Peyer's patch (tissue), 4 donors: ENCODE results near the gene COL6A2. TPM values are rescaled to one million over a fixed set of nuclear protein-coding genes. Genes with fewer than 3 reads are reported as not detected.

ENCODE experiments used
- DNase-seq, 3 donors: peaks; one replicate each; pipeline ENCODE4 v3.0.0-alpha.2; 2017 to 2019
- H3K27ac ChIP-seq, 4 donors: fragments of 200-600 bp; sonication (generic); one replicate each; pipeline ENCODE4 v1.5.1; 2016 to 2019
- H3K27me3 ChIP-seq, 2 donors: fragments of 200-600 bp; sonication (generic); one replicate each; pipeline ENCODE4 v1.5.1; 2019
- H3K36me3 ChIP-seq, 3 donors: fragments of 200-600 bp; sonication (generic); one replicate each; pipeline ENCODE4 v1.5.1; 2016 to 2019
- H3K4me1 ChIP-seq, 4 donors: fragments of 200-600 bp; sonication (generic); one replicate each; pipeline ENCODE4 v1.5.1; 2016 to 2019
- H3K4me3 ChIP-seq, 4 donors: fragments of 200-600 bp; sonication (generic); 1 replicate in 3 of 4; 2 replicates in 1 of 4; pipeline ENCODE4 v1.5.1; 2016 to 2019; ENCODE audit warnings: mild to moderate bottlenecking in 1 of 4
- H3K9me3 ChIP-seq, 4 donors: fragments of 200-600 bp; sonication (generic); one replicate each; pipeline ENCODE4 v1.5.1; 2016 to 2019; ENCODE audit warnings: mild to moderate bottlenecking in 1 of 4
- POLR2A ChIP-seq, 2 donors: fragments of 450-650 bp; IDR thresholded peaks; one replicate each; pipeline ENCODE4 v1.5.1; 2017; ENCODE audit warnings: antibody characterized with exemption in 2 of 2, mild to moderate bottlenecking in 2 of 2, moderate library complexity in 2 of 2
- total RNA-seq, 4 donors: library from RNA; depleted of rRNA; stranded (reverse); fragments of >200 nt; gene quantifications; one replicate each; pipeline ENCODE4 v1.1.0, GENCODE V29; 2016
- TF ChIP-seq, protein P1 (sequence below), 6 experiments: fragments of 450-650 bp in 4 of 6; fragments of 200-600 bp in 2 of 6; sonication (generic) in 1 of 6; IDR thresholded peaks; one replicate each; pipeline ENCODE4 v1.5.1; 2017 to 2019; ENCODE audit warnings: antibody characterized with exemption in 6 of 6, mild to moderate bottlenecking in 3 of 6, moderate library complexity in 1 of 6

The COL6A2 gene
- total RNA-seq, 4 donors from 2014 or later = 59.9 to 1,087 (median 166) TPM

DNA sequence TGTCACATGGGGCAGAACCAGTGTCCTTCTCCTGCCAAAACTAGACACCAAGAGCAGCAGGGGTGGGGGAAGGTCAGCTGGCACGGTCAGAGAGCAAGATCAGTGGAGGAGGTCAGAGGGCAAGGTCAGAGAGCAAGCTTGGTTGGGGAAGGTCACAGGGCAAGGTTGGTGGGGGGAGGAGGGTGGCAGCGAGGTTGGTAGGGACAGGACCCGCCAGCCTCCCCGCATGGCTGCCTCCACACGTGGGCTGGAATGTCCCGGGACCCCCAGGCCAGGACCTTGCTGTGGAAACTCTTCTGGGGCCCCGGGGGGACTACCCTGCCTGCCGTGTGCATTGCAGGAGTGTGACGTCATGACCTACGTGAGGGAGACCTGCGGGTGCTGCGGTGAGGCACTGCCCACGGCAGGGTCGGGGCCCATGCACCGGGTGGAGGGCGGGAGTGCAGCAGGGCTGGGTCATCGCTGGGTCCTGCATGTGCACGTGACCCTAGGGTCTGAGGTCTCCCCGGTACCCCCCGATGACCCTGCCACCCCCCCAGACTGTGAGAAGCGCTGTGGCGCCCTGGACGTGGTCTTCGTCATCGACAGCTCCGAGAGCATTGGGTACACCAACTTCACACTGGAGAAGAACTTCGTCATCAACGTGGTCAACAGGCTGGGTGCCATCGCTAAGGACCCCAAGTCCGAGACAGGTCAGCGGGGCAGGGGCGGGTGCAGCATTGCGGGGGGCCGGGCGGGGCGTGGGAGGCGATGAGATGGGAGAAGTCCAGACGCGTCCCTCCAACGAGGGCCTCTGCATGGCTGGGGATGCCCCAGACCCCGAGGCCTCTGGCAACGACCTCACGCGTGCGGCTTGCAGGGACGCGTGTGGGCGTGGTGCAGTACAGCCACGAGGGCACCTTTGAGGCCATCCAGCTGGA, 27.3 kb downstream of the COL6A2 start:
- TF ChIP-seq, protein P1, sequence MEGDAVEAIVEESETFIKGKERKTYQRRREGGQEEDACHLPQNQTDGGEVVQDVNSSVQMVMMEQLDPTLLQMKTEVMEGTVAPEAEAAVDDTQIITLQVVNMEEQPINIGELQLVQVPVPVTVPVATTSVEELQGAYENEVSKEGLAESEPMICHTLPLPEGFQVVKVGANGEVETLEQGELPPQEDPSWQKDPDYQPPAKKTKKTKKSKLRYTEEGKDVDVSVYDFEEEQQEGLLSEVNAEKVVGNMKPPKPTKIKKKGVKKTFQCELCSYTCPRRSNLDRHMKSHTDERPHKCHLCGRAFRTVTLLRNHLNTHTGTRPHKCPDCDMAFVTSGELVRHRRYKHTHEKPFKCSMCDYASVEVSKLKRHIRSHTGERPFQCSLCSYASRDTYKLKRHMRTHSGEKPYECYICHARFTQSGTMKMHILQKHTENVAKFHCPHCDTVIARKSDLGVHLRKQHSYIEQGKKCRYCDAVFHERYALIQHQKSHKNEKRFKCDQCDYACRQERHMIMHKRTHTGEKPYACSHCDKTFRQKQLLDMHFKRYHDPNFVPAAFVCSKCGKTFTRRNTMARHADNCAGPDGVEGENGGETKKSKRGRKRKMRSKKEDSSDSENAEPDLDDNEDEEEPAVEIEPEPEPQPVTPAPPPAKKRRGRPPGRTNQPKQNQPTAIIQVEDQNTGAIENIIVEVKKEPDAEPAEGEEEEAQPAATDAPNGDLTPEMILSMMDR (IDR thresholded peaks at IDR 0.05) = no peak
- no peak for TF ChIP-seq POLR2A (IDR thresholded peaks at IDR 0.05)
- DNase-seq = peak in 2 of 3 donors; percentile 41 to 42
- H3K4me1 ChIP-seq = no peaks in the 10 kb centered on the region
- H3K4me3 ChIP-seq = no peak overlapping the region
- H3K36me3 ChIP-seq = peaks cover 0 to 26% (median 0%) of the 10 kb centered on the region in 3 donors
- H3K9me3 ChIP-seq = no peaks in the 10 kb centered on the region
- H3K27me3 ChIP-seq = no peaks in the 10 kb centered on the region
- no peak overlapping the region for H3K27ac ChIP-seq

DNA sequence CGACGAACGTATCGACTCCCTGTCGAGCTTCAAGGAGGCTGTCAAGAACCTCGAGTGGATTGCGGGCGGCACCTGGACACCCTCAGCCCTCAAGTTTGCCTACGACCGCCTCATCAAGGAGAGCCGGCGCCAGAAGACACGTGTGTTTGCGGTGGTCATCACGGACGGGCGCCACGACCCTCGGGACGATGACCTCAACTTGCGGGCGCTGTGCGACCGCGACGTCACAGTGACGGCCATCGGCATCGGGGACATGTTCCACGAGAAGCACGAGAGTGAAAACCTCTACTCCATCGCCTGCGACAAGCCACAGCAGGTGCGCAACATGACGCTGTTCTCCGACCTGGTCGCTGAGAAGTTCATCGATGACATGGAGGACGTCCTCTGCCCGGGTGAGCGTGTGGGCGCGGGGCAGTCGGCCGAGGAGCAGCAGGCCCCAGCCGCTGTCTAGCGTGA, 28.0 kb downstream of the COL6A2 start:
- no peaks in the 10 kb centered on the region for H3K4me1 ChIP-seq
- H3K9me3 ChIP-seq = no peaks in the 10 kb centered on the region
- TF ChIP-seq POLR2A (IDR thresholded peaks at IDR 0.05) = no peak
- TF ChIP-seq, protein P1 (IDR thresholded peaks at IDR 0.05) = no peak
- H3K36me3 ChIP-seq = peaks cover 0 to 19% (median 0%) of the 10 kb centered on the region in 3 donors
- H3K27ac ChIP-seq = no peak overlapping the region
- no peaks in the 10 kb centered on the region for H3K27me3 ChIP-seq
- H3K4me3 ChIP-seq = no peak overlapping the region
- DNase-seq = peak in 2 of 3 donors; percentile 42 to 45

DNA sequence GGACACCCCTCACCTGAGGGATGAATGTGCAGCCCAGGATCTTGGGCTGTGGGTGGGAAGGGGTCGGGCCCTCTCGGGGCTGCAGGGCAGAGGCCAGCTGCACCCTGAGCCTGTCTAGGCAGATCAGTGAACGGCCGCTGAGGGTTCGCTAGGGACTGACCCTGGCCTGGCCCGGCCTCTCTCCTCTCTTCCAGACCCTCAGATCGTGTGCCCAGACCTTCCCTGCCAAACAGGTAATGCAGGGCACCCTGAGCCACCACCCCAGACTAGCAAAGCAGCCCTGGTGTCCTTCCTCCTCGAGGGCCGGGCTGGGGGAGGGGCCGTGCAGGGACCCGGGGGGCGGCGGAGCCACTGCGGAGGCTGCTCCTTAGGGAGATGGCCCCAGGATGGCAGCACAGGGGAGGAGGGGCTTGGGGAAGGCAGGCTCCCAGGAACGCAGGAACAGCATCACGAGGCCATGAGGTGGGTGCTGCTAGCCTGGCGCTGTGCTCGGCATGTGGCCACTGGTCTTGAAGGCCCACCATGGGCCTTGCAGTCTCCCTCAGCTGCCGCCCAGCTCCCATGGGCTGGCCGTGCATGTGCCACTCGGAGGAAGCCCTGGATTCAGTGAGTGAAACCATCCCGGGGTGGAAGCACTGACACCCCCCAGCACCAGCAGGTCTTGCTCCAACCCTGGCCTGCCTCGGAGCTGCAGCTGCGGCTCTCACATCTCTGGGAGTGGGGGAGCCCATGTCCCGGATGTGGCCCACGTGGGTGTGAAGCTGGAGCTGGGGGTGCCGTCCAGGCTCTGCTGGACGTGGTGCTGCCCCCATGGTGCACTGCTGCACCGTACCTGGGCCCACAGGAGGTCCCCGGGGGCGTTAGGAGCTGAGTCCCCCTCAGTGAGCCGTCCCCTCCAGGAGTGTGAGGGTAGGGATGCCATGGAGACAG, 28.7 kb downstream of the COL6A2 start:
- no peak for TF ChIP-seq POLR2A (IDR thresholded peaks at IDR 0.05)
- TF ChIP-seq, protein P1 (IDR thresholded peaks at IDR 0.05) = no peak
- Histone ChIP-seq H3K27me3 (no peaks in the 10 kb centered on the region), H3K9me3 (no peaks in the 10 kb centered on the region), H3K27ac (no peak overlapping the region), H3K4me1 (no peaks in the 10 kb centered on the region), H3K4me3 (no peak overlapping the region), H3K36me3 (peaks cover 0 to 13% (median 0%) of the 10 kb centered on the region in 3 donors)
- peak in 2 of 3 donors; percentile 39 to 41 for DNase-seq

DNA sequence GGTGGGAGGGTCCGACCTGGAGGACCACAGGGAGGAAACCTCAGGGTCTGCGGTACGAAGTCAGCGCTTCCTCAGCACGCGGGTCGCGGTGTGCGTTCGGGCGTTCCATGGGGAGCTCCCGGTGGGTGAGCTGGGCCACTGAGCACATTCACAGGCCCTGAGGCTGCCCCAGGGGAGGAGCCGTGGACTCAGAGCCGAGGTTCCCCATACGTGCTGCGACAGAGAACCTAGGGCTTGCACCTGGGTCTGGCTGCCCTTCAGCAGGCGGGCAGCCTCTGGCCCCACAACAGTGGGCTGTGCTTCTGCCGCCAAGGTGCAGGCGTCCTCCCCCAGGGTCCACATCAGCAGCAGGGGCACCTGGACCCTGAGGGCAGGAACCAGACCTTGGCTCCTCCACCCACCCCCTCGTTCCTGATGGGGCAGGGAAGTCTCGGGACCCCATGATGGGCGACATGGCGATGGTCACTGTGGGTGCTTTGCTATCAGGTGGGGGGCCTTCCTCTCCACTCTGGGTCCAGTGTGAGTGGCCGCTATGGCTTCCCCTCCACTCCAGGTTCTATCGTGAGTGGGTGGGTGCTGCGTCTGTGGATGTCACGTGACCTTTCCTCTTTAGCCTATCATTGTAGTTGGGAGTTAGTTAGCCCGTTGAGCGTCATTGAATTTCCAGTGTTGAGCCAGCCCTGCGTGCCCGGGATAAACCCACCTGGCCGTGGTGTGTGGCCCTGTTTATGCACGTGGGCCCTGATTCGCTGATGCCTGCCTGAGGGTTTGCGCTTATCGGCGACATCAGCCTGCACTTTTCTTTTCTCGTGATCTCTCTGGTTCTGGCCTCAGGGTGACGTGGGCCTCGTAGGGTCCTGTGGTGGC, 29.6 kb downstream of the COL6A2 start:
- H3K4me3 ChIP-seq = no peak overlapping the region
- peak in 2 of 3 donors; percentile 43 to 45 for DNase-seq
- no peaks in the 10 kb centered on the region for H3K9me3 ChIP-seq
- H3K27me3 ChIP-seq = no peaks in the 10 kb centered on the region
- H3K27ac ChIP-seq = no peak overlapping the region
- TF ChIP-seq, protein P1 (IDR thresholded peaks at IDR 0.05) = no peak
- no peak for TF ChIP-seq POLR2A (IDR thresholded peaks at IDR 0.05)
- H3K4me1 ChIP-seq = no peaks in the 10 kb centered on the region
- H3K36me3 ChIP-seq = peaks cover 0 to 4% (median 0%) of the 10 kb centered on the region in 3 donors
